NCI-H460 (cell line): Measurements from ENCODE around the gene ADAMTSL4. TPM values are rescaled to one million over a fixed set of nuclear protein-coding genes. Genes with fewer than 3 reads are reported as not detected.

Source experiments
- DNase-seq: peaks from one replicate; pipeline ENCODE4 v3.0.0-alpha.2; 2016; ENCODE audit warnings: low read depth; ENCODE audit errors: extremely low read depth
- total RNA-seq: library from RNA; depleted of rRNA; stranded (reverse); fragments of >200 nt; shearing (Covaris generic); gene quantifications from 2 replicates; pipeline ENCODE4 v1.2.3, GENCODE V29; 2014

ADAMTSL4 gene
- total RNA-seq, 1 experiment from 2014 or later = 5.7 TPM

DNA sequence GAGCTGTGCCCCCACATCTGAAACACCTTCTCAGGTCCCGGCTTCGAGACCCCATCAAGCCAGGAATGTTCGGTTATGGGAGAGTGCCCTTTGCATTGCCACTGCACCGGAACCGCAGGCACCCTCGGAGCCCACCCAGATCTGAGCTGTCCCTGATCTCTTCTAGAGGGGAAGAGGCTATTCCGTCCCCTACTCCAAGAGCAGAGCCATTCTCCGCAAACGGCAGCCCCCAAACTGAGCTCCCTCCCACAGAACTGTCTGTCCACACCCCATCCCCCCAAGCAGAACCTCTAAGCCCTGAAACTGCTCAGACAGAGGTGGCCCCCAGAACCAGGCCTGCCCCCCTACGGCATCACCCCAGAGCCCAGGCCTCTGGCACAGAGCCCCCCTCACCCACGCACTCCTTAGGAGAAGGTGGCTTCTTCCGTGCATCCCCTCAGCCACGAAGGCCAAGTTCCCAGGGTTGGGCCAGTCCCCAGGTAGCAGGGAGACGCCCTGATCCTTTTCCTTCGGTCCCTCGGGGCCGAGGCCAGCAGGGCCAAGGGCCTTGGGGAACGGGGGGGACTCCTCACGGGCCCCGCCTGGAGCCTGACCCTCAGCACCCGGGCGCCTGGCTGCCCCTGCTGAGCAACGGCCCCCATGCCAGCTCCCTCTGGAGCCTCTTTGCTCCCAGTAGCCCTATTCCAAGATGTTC lies 4.3 kb downstream of the ADAMTSL4 start:
- DNase-seq = no peak

DNA sequence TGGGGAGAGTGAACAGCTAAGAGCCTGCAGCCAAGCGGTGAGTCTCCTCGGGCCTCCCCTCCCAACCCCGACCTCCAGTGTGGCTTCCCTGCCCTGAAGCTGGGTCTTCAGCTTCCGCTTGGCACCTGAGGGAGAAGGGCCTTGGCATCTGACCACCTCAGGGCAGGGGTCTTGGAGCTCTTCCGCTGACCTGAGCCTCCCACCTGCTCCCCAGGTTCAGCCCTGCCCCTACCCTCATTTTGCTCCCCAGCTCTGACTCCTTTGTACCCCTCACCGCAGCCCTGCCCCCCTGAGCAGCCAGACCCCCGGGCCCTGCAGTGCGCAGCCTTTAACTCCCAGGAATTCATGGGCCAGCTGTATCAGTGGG lies 4.9 kb downstream of the ADAMTSL4 start:
- DNase-seq = no peak

DNA sequence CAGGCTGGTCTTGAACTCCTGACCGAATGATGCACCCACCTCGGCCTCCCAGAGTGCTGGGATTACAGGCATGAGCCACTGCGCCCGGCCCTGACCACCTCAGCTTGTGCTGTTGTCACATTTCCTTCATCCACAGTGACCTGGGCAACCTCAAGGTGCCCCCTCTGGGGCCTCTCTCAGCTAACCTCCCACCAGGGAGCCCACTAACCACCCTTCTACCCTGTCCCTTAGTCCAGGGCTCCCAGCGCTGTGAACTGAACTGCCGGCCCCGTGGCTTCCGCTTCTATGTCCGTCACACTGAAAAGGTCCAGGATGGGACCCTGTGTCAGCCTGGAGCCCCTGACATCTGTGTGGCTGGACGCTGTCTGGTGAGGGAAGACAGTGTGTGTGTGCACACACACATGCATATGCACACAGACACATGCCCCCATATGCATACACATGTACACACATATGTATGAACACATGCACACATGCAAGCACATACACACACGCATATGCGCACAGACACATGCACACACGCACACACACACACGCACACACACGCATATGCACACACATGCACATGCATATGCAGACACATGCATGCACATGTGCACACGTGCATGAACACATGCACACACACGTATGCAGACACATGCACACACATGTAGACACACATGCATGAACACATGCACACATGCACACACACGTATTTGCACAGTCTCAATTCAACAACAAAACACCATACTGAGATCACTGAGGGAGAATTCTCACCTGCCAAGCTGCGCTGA lies 6.2 kb downstream of the ADAMTSL4 start:
- DNase-seq = no peak

DNA sequence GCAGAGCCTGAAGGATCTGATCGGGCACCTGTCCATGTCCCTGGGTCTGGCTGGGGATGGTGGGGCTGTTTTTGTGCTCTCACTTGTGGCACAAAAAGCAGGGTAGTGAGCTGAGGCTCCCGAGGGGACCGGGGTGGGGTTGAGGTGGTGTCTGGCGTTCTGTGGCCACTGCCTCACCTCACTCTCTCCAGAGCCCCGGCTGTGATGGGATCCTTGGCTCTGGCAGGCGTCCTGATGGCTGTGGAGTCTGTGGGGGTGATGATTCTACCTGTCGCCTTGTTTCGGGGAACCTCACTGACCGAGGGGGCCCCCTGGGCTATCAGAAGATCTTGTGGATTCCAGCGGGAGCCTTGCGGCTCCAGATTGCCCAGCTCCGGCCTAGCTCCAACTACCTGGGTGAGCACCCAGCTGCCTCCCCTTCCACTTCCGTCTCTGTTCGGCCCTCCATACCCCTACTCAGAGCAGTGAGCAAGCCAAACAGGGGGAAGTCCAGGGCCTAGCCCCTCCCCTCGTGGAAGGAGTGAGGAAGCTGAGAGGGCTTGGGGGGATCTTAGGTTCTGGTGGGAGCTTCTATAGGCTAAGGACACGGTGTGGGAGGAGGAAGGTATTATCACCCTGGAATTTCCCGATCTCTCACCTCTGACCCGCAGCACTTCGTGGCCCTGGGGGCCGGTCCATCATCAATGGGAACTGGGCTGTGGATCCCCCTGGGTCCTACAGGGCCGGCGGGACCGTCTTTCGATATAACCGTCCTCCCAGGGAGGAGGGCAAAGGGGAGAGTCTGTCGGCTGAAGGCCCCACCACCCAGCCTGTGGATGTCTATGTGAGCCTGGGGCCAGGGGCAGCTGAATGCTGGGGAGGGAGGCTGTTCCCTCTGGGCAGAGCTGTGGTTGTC lies 7.0 kb downstream of the ADAMTSL4 start:
- no peak for DNase-seq

DNA sequence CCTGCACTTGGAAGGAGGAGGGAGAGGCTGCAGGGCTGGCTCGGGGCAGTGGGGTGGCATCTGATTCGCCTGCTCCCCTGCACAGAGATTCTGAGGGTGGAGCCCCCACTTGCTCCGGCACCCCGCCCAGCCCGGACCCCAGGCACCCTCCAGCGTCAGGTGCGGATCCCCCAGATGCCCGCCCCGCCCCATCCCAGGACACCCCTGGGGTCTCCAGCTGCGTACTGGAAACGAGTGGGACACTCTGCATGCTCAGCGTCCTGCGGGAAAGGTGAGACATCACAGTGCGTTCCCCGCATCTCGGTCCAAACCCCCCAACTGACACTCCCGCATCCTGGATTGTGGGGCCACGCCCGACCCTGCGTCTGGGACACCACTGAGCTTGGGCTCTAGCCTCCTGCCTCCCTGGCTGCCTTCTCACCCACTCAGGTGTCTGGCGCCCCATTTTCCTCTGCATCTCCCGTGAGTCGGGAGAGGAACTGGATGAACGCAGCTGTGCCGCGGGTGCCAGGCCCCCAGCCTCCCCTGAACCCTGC lies 7.9 kb downstream of the ADAMTSL4 start:
- DNase-seq = no peak

DNA sequence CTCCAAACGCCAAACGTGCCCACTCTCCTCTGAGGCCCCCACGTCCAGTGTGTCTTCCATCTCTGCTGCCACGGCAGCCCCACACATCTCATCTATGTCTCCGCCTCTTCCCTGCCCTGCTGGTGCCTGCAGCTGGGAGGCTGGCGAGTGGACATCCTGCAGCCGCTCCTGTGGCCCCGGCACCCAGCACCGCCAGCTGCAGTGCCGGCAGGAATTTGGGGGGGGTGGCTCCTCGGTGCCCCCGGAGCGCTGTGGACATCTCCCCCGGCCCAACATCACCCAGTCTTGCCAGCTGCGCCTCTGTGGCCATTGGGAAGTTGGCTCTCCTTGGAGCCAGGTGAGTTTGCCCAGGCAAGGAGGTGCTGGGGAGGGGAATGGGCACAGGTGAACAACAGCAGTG lies 8.6 kb downstream of the ADAMTSL4 start:
- DNase-seq = no peak

DNA sequence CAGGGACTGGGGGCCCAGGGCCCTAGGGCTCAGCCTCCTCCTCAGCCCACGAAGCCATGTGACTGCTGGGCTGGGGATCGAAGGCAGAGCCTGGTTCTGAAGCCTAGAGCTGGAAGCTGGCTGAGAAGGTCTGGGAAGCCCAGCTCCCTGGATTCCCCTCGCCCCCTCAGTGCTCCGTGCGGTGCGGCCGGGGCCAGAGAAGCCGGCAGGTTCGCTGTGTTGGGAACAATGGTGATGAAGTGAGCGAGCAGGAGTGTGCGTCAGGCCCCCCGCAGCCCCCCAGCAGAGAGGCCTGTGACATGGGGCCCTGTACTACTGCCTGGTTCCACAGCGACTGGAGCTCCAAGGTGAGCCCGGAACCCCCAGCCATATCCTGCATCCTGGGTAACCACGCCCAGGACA lies 9.1 kb downstream of the ADAMTSL4 start:
- DNase-seq = no peak

DNA sequence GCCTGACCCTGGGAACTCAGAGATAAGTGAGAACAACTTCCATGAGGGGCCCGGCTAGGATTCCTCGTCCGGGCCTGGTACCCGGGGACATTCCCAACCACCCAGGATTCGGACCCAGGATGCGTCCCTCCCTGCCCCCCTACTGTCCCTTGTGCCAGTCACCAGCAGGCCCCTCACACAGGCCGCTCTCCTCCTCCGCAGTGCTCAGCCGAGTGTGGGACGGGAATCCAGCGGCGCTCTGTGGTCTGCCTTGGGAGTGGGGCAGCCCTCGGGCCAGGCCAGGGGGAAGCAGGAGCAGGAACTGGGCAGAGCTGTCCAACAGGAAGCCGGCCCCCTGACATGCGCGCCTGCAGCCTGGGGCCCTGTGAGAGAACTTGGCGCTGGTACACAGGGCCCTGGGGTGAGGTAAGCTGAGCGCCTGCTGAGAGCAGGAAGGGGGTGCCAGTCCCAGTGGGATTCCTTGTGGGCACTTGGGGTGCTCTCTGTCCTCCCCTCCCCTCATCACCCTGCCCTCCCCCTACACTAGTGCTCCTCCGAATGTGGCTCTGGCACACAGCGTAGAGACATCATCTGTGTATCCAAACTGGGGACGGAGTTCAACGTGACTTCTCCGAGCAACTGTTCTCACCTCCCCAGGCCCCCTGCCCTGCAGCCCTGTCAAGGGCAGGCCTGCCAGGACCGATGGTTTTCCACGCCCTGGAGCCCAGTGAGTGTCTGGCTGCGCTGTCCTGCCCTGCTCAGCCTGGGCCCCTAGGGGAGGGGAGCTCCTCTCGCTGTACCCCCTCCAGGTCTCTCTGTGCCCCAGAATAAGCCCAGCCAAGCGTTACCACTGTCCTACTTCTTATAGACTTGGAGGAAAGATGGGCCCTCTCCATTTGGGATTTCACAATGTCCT lies 9.8 kb downstream of the ADAMTSL4 start:
- no peak for DNase-seq

DNA sequence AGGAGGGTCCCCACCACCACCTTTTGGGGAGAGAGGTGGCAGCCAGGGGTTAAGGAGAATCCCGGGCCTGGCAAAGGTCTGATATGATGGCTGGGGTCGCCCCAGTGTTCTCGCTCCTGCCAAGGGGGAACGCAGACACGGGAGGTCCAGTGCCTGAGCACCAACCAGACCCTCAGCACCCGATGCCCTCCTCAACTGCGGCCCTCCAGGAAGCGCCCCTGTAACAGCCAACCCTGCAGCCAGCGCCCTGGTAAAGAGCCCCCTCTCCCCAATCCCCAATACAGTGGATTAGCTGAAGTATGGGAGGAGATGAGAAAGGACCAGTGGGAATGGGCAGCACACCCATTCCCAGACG lies 10.4 kb downstream of the ADAMTSL4 start:
- no peak for DNase-seq

DNA sequence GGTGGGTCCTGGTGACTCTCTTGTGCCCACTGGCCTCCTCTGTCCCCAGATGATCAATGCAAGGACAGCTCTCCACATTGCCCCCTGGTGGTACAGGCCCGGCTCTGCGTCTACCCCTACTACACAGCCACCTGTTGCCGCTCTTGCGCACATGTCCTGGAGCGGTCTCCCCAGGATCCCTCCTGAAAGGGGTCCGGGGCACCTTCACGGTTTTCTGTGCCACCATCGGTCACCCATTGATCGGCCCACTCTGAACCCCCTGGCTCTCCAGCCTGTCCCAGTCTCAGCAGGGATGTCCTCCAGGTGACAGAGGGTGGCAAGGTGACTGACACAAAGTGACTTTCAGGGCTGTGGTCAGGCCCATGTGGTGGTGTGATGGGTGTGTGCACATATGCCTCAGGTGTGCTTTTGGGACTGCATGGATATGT lies 10.8 kb downstream of the ADAMTSL4 start:
- DNase-seq = peak; percentile 86

DNA sequence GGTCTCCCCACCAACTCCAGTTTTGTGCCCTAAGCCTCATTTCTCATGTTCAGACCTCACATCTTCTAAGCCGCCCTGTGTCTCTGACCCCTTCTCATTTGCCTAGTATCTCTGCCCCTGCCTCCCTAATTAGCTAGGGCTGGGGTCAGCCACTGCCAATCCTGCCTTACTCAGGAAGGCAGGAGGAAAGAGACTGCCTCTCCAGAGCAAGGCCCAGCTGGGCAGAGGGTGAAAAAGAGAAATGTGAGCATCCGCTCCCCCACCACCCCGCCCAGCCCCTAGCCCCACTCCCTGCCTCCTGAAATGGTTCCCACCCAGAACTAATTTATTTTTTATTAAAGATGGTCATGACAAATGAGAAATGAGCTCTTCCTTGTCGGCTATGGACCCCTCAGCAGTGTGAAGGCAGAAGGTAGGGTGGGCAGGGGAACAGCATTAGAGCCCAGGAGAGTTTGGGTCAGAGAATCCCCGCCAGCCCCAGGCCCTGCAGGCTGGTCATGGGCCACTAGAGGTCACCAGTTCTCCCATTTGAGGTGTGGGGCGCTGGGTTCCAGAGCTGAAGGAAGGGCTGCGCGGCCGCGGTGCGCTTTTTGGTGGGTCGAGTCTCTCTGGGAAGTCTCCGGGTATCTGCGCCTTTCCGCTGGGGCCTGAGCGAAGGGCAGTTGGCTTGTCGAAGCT lies 11.5 kb downstream of the ADAMTSL4 start:
- DNase-seq = peak; percentile 97

DNA sequence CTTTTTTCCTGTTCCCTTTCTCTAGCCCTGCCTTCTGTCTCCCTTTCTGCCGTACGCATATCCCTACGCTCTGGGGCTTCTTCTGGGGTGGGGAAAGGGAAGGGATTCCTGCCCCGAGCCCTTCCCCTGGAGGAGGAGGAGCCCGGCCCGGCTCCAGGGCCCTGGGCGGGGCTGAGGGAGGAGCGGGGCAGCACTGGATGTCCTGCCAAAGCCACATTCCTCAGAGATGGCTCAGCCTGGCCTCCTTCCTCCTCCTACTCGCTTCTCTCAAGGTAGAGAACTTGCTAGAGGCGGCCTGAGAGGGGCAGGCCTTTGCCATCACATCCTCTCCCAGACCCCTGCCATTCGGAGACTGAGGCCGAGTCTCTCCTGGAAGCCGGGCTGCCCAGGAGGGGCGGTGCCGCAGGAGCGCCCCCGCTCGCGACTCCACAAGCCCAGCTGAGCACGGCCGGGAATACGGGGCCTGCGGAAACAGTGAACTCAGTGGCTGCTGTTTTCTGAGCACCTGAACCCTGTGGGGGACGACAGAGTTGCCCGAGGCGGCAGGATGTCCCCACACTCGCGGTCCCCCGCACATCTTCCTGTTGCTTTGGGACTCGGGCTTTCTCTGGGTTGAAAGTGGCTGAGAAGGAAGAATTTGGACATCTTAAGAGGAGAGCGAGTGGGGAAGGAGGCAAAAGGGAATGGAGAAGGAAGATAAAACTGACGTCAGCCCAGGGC lies 12.2 kb downstream of the ADAMTSL4 start:
- peak; percentile 99 for DNase-seq

DNA sequence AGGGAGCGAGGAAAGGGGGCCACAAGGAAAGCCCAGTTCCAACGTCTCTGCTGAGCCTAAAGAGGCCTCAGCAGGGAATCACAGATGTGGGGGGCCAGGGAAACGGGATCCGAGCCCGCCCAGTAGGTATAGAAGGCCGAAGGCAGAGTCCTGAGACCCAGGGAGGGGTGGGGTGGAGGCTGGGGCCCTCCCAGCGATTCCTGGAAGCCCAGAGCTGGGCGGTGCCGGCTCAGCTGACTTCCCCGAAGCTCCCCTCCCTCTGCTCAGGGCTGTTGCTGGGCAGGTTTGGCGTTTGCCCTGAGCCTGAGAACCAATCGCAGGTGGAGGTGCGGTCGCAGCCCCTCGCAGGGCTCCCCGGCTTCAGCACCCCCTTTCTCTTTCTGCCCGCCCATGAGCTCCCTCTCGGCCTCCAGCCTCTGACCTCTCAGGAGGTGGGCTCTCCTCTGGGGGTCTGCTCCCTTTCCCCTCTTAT lies 12.8 kb downstream of the ADAMTSL4 start:
- peak; percentile 95 for DNase-seq

DNA sequence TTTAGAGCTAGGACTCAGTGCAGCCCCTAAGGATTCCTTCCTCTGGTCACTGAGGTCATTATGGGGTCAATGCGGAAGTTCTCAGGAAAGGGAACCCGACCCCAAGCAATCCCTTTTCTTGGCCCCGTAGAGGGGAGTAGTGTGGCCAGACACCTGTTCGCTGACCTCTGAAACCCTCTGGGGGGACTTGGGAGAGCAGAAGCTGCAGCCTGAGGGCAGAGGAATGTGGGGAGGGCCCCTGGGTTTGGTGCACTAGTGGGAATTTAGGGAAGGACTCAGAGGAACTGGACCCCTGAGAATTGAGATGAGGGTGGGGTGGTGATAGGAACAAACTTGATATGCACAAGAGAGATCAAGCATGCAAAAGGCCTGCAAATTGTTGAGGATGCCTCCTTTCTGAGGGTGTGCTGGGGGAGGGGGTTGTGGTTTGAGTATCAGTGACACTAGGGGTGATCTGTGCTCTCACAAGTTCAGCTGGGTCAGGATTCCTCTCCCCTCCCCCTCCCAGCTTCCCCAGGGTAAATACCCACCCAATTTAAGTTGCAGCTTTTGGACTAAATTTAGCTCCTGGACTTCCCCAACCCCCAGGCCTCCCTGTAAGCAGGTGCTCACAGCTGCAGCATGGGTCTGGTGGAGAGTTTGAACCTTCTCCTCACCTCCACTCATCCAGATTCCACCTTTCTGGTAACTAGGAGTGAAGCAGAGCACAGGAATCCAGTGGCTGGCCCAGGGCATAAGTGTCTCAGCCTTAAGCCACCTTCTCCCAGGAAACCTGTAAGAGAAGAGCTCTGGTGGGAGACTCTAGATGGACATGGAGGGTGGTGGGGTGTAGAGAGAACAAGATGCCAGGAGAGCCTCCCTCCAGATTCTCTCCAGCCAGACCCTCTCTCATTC lies 13.5 kb downstream of the ADAMTSL4 start:
- DNase-seq = no peak

DNA sequence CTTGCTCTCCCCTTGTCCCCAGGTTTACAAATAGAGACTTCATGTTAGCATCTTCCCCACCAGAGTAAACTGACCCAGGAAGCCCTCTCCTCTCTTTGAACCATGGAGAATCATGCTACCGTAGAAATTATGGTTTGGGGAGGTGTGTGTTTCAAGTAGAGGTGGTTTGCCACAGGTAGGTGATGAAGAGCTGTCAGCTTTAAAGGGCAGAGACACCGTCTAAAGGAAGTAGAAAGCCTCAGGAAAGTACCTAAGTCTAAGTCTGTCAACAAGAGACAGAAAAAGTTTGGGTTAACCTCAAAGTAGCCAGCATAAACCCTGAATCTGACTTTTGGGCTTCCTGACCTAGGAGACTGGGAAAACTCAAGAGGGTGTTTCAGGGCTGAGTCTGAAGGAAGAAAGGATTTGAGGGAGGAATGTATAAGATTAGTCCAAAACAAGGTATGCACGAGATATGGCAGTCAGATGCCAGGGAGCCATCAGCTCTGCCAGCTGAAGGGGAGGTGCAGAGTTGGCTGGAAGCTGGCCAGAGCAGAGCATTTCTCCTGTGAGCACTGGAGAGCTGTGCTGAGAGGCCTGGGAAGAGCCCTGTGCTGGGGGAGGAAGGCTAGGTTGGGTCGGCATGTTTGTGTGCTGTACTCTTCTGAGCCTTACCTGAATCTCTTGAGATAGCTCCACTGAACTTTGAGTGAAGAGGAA lies 14.3 kb downstream of the ADAMTSL4 start:
- DNase-seq = no peak

DNA sequence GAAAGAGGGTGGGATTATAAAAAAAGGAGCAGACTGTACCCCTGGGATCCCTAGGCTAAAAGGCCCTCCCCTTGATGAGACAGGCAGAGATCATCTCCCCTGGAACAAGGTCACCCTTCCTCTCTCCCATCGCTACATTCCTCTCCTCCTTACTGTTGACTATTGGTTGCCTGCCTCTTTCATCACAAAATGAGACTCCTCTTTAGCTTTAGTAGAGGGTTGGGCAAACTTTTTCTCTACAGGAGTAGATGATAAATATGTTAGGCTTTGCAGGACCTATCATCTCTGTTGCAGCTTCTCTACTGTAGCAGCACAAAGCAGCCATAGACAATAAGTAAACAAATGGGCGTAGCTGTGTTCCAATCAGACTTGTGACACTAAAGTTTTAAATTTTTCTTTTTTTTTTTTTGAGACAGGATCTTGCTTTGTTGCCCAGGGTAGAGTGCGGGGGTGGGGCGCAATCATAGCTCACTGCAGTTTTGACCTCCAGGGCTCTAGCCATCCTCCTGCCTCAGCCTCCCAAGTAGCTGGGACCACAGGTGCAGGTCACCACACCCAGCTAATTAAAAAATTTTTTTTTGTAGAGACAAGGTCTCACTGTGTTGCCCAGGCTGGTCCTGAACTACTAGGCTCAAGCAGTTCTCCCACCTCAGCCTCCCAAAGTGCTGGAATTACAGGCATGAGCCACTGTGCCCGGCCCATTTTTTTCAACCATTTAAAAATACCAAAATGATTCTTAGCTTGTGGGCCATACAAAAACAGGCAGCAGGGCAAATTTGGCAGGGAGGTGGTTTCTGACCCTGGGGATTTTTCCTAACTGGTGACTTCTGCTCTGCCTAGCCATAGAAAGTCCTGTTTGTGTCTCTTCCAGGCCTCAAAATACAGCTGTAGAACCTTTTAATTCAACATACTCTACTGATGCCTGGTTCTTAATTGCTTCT lies 15.1 kb downstream of the ADAMTSL4 start:
- DNase-seq = no peak
